ENCODE data around the gene ADCY7.

ADCY7 gene

GRCh38 chr16:50295541-50296132 is 29.3 kb downstream of the ADCY7 start:
- in situ Hi-C loops (cut with MboI; ENCODE audit: low sequenced_read_pairs): no loop called here

GRCh38 chr16:50296807-50297206 is 30.5 kb downstream of the ADCY7 start:
- in situ Hi-C loops (cut with MboI; ENCODE audit: low sequenced_read_pairs): no loop called here

GRCh38 chr16:50297301-50298074 is 31.1 kb downstream of the ADCY7 start:
- in situ Hi-C loops (cut with MboI; ENCODE audit: low sequenced_read_pairs): no loop called here

- in situ Hi-C loops (cut with MboI; ENCODE audit: low sequenced_read_pairs): no loop called here
These were observed 31.7 kb downstream of the ADCY7 start for GRCh38 chr16:50298075-50298460.

GRCh38 chr16:50298591-50299507 is 32.5 kb downstream of the ADCY7 start:
- in situ Hi-C loops (cut with MboI; ENCODE audit: low sequenced_read_pairs): no loop called here

- in situ Hi-C loops (cut with MboI; ENCODE audit: low sequenced_read_pairs): no loop called here
These were observed 33.3 kb downstream of the ADCY7 start for GRCh38 chr16:50299508-50300105.

- in situ Hi-C loops (cut with MboI; ENCODE audit: low sequenced_read_pairs): no loop called here
These were observed 34.7 kb downstream of the ADCY7 start for GRCh38 chr16:50300942-50301625.

- in situ Hi-C loops (cut with MboI; ENCODE audit: low sequenced_read_pairs): no loop called here
These were observed 35.5 kb downstream of the ADCY7 start for GRCh38 chr16:50301626-50302471.

- in situ Hi-C loops (cut with MboI; ENCODE audit: low sequenced_read_pairs): no loop called here
These were observed 36.2 kb downstream of the ADCY7 start for GRCh38 chr16:50302472-50303005.

- in situ Hi-C loops (cut with MboI; ENCODE audit: low sequenced_read_pairs): no loop called here
These were observed 36.8 kb downstream of the ADCY7 start for GRCh38 chr16:50303041-50303604.

- in situ Hi-C loops (cut with MboI; ENCODE audit: low sequenced_read_pairs): no loop called here
These were observed 37.5 kb downstream of the ADCY7 start for GRCh38 chr16:50303605-50304466.

- in situ Hi-C loops (cut with MboI; ENCODE audit: low sequenced_read_pairs): no loop called here
These were observed 38.4 kb downstream of the ADCY7 start for GRCh38 chr16:50304467-50305440.

- in situ Hi-C loops (cut with MboI; ENCODE audit: low sequenced_read_pairs): no loop called here
These were observed 39.2 kb downstream of the ADCY7 start for GRCh38 chr16:50305441-50306061.

GRCh38 chr16:50306287-50306686 is 39.9 kb downstream of the ADCY7 start:
- in situ Hi-C loops (cut with MboI; ENCODE audit: low sequenced_read_pairs): no loop called here

- in situ Hi-C loops (cut with MboI; ENCODE audit: low sequenced_read_pairs): no loop called here
These were observed 42.0 kb downstream of the ADCY7 start for GRCh38 chr16:50308237-50308965.

GRCh38 chr16:50309156-50309526 is 42.8 kb downstream of the ADCY7 start:
- in situ Hi-C loops (cut with MboI; ENCODE audit: low sequenced_read_pairs): no loop called here
